Measurements from ENCODE around the gene NOL4L.
A peak's percentile ranks its signal among the peaks of the same experiment; 100 is the strongest.
"Not testable (repeated sequence)": the region's sequence is repeated elsewhere in the genome, so short reads cannot be mapped to it uniquely, and the experiment has no call there.

Gene NOL4L

GRCh38 chr20:32508775-32509119 lies 76.4 kb downstream of the NOL4L start:
- no peak for DNase-seq (ENCODE audit: low read depth in 2 of 2)

GRCh38 chr20:32507998-32508774 lies 76.9 kb downstream of the NOL4L start:
- no peak for DNase-seq (ENCODE audit: low read depth in 2 of 2)

GRCh38 chr20:32506721-32507120 lies 78.4 kb downstream of the NOL4L start:
- no peak for DNase-seq (ENCODE audit: low read depth in 2 of 2)

GRCh38 chr20:32505723-32506473 lies 79.2 kb downstream of the NOL4L start:
- no peak for DNase-seq (ENCODE audit: low read depth in 2 of 2)

DNA sequence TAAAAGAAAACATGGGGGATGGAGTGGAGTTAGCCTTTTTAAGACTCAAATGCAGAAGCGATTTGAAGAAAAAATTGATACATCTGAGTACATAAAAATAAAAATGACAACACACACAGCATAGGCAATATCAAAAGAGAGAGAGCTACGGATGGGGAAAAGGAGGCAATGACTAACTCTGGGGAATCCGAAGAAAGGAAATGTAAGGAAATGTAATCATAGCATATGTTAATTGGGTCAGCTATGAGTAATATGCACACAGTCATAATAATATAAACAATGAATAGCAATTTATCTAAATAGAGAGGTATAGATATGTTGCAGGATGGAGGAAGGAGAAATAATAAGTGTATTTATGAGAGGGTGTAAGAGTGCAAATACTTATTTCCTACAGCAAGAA lies 83.4 kb downstream of the NOL4L start:
- DNase-seq (ENCODE audit: low read depth in 2 of 2): no peak

DNA sequence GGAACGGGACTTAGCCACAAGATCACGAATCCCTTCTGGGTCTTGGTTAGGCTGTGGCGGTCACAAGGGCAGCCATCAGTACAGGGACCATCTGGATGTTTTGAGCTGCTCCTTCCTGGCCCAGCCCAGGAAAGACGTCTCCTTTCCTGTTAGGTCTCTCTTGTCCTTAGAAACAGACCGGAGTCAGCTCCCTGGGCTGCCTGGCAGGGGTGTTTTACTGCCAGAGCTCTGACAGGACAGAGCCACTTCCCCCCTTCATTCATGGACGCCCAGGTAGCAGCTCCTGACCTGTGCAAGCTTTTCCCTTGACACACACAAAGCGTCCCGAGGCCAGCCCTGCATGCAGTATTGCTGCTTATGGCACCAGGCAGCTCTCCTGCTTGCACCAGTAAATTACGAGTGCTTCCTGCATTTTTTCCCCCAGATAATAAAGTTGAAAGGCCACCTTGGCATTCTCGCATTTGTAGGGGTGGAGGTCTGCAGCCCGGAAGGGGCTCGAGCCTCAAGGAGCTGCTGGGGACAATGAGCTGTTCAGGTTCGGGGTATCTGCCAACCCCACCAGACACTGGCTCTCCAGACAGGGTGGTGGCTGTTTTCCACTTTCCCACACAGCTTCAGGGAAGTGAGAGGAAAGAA lies 87.4 kb downstream of the NOL4L start:
- no peak for DNase-seq (ENCODE audit: low read depth in 2 of 2)

DNA sequence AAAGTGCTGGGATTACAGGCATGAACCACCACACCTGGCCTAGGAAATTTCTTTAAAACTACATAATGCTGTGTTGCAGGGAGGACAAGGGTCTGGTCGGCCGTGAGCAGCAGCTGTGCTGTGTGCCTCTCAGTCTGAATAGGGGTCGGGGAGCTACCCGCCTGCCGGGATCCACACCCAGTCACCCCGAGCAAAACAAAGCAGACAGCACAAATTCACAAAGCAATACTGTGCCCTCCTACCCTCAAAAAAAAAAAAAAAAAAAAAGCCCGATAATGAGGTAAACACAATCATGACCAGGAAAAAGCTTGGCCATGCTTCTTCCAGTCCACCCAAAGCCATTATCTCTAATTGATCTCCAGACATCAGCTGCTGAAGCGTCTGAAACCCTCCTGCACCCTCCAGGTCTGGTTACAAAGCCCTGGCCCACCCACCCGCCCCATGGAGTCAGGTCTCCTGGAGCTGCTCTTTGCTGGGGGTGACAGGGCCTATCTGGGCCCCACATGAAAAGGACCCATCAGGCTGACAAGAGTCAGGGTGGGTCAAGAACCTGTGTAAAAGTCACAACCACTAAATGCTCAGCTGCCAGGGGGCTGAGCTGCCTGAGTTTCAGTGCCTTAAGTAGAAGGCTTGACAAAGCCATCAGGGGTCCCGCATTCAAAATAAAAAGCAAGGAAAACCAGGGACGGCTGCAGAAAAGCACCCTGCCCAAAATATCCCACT lies 88.2 kb downstream of the NOL4L start:
- DNase-seq (ENCODE audit: low read depth in 2 of 2): no peak

- no peak for DNase-seq (ENCODE audit: low read depth in 2 of 2)
Observed at GRCh38 chr20:32495949-32496348, 89.2 kb downstream of the NOL4L start.

GRCh38 chr20:32495217-32495565 lies 89.9 kb downstream of the NOL4L start:
- DNase-seq (ENCODE audit: low read depth in 2 of 2): no peak

GRCh38 chr20:32494483-32495216 lies 90.5 kb downstream of the NOL4L start:
- DNase-seq (ENCODE audit: low read depth in 2 of 2): no peak

- no peak for DNase-seq (ENCODE audit: low read depth in 2 of 2)
Observed at GRCh38 chr20:32493356-32493755, 91.8 kb downstream of the NOL4L start.

GRCh38 chr20:32491764-32492151 lies 93.4 kb downstream of the NOL4L start:
- DNase-seq (ENCODE audit: low read depth in 2 of 2): not testable (repeated sequence)

DNA sequence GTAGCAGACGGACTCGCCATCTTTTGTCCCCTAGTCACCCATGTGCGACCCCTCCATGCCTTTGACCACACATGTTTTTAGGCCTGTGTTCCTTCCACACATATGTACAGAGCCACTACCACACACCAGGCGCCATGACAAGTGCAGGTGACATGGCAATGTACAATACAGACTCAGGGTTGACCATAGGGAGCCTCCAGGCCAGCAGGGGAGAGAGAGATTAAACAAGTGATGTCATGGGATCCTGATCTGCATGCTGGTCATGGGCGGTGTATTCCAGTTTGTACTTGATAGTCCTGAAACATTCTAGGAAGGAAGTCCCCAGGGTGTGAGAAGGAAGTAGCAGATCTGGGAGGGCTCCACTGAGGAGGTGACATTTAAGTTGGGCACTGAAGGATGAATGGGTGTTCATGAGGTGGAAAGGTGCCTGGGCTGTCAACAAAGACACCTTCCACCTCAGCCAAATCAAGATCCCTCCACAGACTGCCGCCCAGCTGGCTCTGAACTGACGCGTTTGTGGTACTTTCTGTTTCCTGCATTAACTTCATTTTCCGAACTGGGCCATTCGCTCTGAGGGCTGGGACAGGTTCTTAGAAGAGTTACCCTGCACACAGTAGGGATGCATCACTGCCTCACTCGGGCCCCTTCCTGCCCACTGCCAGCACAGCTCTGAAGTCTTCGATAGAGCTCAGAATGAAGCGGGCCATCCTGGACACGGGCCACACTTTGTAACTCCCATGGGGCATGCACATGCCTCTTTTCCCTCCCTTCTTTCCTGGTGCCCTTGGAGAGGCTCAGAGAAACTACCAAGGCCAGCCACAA lies 94.0 kb downstream of the NOL4L start:
- no peak for DNase-seq (ENCODE audit: low read depth in 2 of 2)

DNA sequence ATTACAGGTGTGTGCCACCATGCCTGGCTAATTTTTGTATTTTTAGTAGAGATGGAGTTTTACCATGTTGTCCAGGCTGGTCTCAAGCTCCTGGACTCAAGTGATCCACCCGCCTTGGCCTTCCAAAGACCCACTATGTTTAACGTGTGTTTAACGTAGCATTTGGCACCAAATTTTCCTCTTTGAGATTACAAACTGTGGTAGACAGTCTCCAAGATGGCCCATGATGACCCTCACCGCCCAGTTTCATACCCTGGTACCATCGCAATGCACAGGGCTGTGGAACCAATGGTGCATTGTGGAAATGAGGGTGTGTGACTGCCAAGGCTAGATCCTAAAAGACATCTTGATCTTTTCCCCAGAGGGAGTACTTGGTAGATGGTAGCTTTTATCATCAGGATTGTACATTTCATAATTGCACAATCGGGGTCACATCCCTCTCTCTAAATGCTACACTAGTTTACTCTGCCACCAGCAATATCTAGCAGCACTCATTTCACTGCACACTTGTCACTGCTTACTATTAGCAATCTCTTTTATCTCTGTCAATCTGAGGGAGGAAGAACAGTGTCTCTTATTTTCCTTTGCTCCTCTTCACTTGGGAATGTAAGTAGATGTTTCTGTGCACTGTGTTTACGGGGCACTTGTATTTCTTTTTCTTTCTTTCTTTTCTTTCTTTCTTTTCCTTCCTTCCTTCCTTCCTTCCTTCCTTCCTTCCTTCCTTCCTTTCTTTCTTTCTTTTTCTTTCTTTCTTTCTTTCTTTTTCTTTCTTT lies 96.9 kb downstream of the NOL4L start:
- DNase-seq (ENCODE audit: low read depth in 2 of 2): no peak

DNA sequence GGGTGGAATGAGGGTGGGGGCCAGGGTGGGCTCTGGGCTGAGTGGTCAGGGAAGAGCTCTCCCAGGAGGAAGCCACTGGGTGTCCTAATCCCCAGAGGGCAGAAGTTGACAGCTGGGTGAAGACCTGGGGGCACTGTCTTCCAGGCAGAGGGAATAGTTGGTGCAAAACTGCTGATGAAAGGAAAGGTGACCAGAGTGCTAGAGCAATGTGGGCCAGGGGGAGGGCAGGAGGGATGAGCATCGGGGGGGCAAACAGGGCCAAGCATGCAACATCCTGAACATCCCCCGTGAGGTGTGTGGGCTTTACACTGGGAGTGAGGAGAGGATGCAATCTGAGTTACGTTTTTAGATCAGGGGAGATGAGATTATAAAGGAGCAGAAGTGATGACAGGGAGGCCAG lies 97.8 kb downstream of the NOL4L start:
- DNase-seq (ENCODE audit: low read depth in 2 of 2): no peak

DNA sequence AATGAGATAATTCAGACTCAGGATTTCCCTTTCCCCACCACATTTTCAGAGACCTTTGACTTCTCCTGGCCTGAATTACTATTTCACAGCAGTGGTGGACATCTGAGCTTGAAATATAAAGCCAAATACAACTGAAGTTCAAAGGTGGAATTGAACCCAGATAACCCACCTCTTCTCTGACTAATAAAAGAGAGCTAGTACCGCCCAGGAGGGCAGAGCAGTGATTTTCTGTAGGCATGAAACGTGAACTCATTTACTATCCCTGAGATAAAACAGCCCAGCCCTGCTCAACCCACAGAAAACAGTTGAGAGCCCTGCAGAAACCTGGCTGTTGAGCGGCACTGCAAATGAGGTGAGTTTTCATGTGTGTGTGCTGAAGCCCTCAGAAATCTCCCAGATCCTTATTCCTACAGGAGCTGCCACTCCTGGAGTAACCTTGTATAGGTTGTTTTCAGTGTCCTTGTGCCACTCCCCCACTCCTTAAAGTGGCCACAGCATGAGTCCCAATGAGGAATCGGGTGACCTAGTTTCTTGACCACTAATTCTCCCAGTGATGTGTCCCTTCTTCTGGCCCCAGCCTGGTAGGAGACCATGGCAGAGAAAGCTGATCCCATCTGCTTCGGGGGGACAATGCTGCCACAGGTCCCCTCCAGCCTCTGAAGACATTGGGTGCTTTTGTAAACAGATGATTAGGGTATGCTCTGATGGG lies 99.2 kb downstream of the NOL4L start:
- DNase-seq (ENCODE audit: low read depth in 2 of 2): no peak

GRCh38 chr20:32484958-32485769 lies 100.0 kb downstream of the NOL4L start:
- peak; percentile 61 to 79 for DNase-seq (ENCODE audit: low read depth in 2 of 2)

DNA sequence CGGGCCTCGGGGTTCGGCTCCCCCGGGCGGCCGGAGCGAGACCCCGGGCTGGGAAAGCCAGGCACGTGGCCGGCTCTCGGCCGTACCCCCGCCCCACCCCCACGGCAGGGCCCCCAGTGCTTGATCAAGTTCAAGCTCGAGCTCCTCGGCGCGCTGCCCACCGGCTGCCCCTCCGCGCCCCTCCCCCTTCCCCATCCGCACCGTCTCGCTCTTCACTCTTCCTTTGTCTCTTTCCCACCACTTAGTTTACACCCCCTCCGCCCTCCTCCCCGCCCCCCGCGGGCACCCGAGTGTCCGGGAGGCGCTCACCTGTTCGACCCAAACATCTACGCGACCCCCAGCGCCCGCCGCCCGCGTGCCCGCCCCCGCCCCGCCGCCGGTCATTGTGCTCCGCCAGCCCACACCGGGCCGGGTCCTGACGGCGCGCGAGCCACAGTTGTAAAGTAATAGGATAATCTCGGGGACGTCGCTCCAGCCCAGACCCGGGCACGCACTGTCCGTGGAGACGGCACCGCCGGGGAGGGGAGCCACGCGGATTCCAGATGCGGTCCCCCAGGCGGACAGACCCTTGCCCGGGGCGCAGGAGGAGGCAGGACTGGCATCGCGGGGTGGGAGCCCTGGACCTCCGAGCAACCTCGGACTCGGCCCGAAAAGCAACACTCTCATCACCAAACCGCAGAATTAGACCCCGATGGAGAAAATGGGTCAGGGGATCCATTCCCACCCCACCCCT lies 100.7 kb downstream of the NOL4L start:
- peak in 1 of 2 experiments; percentile 28 for DNase-seq (ENCODE audit: low read depth in 2 of 2)
